GM12801 (cell line): ENCODE measurements around the gene PTPN18.

Experiments
- TF ChIP-seq, protein P1 (sequence below): IDR thresholded peaks from one replicate; pipeline ENCODE4 v1.5.1; 2011; ENCODE audit warnings: control low read depth; ENCODE audit not compliant: insufficient read length; ENCODE audit errors: extremely low read depth

Gene PTPN18

DNA sequence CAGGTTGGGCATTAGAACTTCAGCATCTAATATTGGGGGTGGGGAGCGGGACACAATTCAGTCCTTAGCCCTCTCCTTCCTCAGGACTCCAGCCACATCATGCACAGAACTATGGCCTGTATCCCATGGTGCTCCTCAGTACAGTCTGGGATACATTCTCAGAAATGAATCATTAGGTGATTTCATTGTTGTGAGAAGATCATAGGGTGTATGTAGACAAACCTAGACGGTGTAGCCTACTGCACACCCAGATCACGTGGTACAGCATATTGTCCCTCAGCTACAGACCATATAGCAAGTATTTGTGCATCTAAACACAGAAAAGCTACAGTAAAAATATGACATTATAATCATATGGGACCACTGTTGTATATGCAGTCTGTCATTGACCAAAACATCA, 36.3 kb upstream of the PTPN18 start:
- TF ChIP-seq, protein P1, sequence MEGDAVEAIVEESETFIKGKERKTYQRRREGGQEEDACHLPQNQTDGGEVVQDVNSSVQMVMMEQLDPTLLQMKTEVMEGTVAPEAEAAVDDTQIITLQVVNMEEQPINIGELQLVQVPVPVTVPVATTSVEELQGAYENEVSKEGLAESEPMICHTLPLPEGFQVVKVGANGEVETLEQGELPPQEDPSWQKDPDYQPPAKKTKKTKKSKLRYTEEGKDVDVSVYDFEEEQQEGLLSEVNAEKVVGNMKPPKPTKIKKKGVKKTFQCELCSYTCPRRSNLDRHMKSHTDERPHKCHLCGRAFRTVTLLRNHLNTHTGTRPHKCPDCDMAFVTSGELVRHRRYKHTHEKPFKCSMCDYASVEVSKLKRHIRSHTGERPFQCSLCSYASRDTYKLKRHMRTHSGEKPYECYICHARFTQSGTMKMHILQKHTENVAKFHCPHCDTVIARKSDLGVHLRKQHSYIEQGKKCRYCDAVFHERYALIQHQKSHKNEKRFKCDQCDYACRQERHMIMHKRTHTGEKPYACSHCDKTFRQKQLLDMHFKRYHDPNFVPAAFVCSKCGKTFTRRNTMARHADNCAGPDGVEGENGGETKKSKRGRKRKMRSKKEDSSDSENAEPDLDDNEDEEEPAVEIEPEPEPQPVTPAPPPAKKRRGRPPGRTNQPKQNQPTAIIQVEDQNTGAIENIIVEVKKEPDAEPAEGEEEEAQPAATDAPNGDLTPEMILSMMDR: no peak

DNA sequence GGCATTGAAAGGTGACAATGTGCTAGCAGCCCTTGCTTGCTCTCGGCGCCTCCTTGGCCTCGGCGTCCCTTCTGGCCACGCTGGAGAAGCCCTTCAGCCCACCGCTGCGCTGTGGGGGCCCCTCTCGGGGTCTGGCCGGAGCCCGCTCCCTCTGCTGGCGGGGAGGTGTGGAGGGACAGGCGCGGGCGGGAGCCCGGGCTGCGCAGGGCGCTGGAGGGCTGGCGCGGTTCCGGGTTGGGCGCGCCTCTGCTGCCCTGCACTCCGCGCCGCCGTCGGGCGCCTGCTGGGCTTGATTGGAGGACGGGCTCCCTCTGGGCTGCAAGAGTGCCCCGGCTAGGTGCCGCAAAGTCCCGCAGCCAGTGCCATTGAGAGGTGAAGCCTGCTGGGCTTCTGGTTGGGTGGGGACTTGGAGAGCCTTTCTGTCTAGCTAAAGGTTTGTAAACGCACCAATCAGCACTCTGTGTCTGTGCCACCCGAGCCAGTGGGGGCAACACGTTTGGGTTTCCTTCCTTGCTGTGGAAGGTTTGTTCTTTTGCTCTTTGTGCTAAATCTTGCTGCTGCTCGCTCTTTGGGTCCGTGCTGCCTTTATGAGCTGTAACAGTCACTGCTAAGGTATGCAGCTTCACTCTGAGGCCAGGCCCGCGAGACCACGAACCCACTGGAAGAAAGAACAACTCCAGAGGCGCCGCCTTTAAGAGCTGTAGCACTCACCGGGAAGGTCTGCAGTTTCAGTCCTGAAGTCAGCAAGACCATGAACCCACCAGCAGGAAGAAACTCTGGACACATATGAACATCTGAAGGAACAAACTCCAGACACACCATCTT, 27.9 kb upstream of the PTPN18 start:
- TF ChIP-seq, protein P1: no peak

DNA sequence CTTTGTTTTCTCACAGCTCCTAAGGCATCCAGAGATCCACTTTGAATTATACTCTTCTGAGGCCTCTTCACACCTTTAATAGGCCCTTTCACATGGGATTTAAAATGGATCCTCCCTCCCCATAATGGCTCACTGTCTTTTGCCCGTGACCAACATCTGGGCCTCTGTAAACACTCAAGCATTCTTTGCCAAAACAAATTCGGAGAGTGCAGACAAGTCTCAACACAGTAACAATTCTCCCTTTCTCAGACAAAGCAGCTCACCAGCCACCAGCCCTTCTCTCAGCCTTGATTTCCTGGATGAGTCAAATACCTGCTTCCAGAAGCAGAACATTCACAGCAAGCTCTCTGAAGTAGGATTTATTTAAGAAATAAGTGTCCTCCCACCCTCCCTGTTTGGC, 27.1 kb upstream of the PTPN18 start:
- TF ChIP-seq, protein P1: no peak

GRCh38 chr2:130332271-130333073, 23.4 kb upstream of the PTPN18 start:
- TF ChIP-seq, protein P1: peak; percentile 46

DNA sequence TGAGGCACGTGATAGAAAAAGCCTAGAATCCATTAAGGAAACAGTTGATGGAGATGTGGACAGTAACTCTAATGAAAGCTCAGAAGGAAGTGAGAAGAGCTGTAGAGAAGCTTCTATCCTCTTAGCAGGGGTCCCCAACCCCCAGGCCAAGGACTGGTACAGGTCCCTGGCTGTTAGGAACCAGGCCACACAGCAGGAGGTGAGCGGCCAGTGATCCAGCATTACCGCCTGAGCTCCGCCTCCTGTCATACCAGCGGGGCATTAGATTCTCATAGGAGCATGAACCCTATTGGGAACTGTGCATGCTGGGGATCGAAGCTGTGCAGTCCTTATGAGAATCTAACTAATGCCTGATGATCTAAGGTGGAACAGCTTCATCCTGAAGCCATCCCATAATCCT, 21.8 kb upstream of the PTPN18 start:
- TF ChIP-seq, protein P1: no peak

DNA sequence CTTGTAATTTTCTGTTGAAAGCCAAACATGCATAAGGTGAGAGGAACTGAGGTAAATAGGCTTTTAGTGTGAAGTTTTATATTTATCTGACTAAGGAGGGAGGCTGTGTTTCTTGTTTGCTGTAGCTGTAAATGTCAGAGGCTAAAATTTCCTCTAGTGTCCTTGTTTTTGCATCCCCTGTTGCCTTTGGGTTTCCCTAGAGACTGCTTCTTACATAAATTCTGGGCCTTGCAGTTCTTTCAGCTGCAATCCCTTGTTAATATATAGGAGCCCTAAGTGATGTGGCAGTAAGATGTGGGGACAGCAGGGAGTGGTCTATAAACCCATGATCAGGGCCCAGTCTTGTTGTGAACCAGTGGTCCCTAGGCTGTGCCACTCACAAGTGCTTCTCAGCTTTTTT, 20.6 kb upstream of the PTPN18 start:
- TF ChIP-seq, protein P1: no peak

GRCh38 chr2:130336150-130336876, 19.5 kb upstream of the PTPN18 start:
- TF ChIP-seq, protein P1: no peak
